Globus pallidus (tissue), 1 donor: Measurements from ENCODE around the gene TAF11L4.
"Not testable (repeated sequence)": the region's sequence is repeated elsewhere in the genome, so short reads cannot be mapped to it uniquely, and the experiment has no call there.

ENCODE experiments used
- DNase-seq: peaks from one replicate; pipeline ENCODE4 v3.0.0-alpha.2; 2015; ENCODE audit warnings: low spot score

Gene TAF11L4

GRCh38 chr5:17521501-17521900 lies at the start of gene TAF11L4:
TAF11L4 (plus strand) TSS chr5:17521801.
- not testable (repeated sequence) for DNase-seq

GRCh38 chr5:17475064-17475463 lies 46.5 kb upstream of the TAF11L4 start:
- DNase-seq: not testable (repeated sequence)

GRCh38 chr5:17477043-17477442 lies 44.6 kb upstream of the TAF11L4 start:
- no peak for DNase-seq

GRCh38 chr5:17477573-17478265 lies 43.9 kb upstream of the TAF11L4 start:
- no peak for DNase-seq

DNA sequence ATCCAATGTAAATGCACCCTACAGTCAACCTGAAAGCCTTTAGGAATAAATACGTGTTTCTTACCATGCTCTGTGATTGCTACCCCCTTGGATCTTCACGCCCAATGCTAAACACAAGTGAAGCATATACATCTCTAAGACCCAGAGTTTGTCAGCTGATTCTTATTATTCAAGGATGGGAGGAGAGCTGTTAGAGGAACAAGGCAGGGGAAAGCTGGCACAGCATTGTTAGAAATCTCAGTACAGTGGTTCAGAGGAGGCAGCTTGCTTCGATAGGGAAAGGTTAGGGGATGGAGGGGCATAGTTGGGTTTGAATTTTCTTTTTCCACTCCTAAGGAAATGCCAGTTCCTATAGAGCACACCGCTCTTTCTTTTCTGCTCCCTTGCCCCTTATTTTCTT lies 40.2 kb upstream of the TAF11L4 start:
- DNase-seq: no peak

DNA sequence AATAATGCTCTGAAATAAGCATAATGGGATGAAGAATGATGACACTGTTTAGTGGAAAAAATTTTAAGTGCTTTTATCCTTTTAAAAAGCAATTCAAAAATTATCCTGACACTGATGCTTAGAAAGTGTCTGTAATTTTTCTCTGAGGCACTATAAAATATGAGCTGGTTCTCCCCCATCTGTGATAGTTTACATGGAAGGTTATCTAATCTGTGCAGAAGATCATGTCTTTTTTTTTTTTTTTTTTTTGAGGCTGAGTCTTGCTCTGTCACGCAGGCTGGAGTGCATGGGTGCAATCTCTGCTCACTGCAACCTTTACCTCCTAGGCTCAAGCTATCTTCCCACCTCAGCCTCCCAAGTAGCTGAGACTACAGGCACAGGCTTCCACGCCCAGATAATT lies 38.8 kb upstream of the TAF11L4 start:
- DNase-seq: no peak

DNA sequence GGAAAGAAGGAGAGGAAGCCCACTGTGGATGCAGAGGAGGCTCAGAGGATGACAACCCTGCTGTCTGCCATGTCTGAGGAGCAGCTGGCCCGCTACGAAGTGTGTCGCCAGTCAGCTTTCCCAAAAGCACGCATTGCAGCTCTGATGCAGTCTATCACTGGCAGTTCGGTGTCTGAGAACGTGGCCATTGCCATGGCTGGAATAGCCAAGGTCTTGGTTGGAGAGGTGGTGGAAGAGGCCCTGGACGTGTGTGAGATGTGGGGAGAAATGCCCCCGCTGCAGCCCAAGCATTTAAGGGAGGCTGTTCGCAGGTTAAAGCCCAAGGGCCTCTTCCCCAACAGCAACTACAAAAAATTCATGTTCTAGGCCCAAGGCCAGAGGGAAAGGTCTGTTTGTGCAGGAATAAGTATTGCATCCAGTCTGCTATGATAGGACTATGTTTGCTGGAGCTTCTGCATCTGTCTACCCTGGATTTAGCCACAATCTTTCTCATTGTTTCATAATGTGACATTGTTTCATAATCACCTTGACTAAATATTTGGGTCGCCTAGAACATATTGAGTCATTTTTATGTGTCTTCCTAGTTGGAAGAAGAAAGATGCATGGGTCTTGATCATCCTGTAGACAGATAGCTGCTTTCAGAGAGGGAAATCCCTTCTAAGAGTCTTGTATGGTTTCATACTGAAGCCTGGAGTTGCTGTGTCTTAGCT lies 35.0 kb upstream of the TAF11L4 start:
- DNase-seq: not testable (repeated sequence)

DNA sequence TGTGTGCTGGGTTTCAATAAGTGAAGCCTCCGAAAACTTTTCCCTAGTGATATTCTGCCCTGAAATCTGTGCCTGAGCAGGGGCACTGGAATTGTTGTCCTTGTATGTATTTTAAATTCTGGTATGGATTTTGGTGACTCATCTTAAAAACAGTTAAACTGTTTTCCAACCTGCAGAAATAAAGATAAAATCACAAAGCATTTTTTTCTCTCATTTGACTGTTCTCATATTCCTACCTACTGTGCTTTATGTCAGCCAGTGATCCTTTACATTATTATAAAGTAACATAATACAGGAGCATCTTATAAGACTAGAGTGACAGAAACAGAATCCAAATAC lies 34.5 kb upstream of the TAF11L4 start:
- no peak for DNase-seq

- DNase-seq: not testable (repeated sequence)
Measured at GRCh38 chr5:17491257-17491656, 30.3 kb upstream of the TAF11L4 start.

DNA sequence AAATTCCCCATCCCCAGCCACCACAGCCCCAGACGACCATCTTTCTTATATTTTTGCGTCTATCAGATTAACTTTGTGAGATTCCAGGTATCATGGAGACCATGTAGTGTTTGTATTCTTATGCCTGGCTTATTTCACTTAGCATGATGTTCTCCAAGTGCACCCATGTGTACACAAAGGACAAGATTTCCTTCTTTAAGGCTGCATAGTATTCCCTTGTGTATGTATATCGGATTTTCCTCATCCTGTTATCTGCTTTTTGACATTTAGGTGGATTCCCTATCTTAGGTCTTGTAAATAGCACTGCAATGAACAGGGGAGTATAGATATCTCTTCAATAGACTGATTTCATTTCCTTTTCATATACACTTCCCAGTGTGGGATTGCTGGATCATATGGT lies 28.8 kb upstream of the TAF11L4 start:
- DNase-seq: no peak

GRCh38 chr5:17497446-17497845 lies 24.2 kb upstream of the TAF11L4 start:
- DNase-seq: no peak

DNA sequence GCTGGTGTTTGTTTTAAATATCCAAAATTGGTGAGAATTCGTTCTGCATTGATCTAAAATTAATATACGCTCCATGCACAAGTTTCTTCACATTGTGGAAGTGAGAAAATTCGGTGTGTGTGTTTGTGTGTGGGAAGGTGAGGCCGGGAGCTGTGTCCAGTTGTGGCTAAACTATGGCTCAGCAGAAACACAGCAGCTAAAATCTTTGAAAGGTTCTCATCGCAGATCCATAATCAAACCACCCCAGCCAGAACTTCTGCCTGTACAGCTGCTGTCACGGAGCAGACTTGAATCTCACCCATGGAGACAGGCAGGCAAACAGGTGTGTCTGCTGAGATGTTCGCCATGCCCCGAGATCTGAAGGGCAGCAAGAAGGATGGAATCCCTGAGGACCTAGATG lies 23.7 kb upstream of the TAF11L4 start, which contains the start of gene TAF11L2:
Gene TAF11L2 (plus strand): TSS at position 301 of the 400 bp plus-strand sequence.
- not testable (repeated sequence) for DNase-seq

DNA sequence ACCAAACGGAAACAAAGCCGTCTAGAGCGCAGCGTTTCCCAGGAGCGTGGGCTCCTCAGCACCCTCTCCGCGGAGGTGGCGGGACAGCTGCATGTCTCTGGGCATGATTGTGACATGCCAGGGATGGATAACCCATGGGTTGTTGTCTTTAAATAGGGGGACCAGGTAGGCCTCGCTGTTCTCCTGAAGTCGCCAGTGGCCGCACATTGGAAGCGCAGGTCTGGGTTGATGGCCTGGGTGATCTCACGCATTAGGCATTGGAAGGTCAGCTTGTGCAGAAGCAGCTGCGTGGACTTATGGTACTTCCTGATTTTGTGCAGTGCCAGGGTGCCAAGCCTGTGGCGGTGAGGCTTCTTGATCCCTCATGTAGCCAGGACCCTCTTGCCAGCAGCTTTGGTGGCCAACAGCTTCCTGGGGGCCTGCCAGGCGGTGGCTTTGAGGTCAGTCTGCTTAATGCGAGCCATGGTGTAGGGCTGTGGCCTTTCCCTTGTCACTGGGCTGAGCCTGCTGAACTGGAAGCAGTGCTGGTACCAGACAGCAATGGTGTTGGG lies 9.8 kb upstream of the TAF11L4 start:
- no peak for DNase-seq

DNA sequence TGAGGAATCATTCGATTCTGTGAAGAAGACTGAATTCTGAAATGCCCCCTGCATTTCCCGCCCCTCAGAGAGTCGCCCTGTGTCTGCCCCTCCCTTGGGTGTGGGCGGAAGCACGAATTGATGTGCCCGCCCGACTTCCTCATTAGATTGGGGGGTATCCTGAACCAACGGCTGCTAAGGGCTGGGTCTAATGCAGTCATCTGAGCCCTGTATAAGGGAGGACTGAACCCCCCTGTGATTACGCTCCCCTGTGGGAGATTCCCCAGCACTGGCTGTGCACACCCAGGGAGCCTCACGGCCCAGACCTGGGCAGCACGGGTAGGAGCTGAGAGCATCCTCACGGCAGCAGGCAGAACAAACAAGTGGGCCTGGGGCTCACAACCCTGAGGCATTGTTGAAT lies 4.1 kb upstream of the TAF11L4 start:
- DNase-seq: not testable (repeated sequence)

DNA sequence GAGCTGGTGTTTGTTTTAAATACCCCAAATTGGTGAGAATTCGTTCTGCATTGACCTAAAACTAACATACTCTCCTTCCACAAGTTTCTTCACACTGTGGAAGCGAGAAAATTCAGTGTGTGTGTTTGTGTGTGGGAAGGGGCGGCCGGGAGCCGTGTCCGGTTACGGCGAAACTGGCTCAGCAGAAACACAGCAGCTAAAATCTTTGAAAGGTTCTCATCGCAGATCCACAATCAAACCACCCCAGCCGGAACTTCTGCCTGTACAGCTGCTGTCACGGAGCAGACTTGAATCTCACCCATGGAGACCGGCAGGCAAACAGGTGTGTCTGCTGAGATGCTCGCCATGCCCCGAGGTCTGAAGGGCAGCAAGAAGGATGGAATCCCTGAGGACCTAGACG lies 3.5 kb upstream of the TAF11L4 start, which contains the start of gene TAF11L3:
Gene TAF11L3 (plus strand): TSS at position 301 of the 400 bp plus-strand sequence.
- DNase-seq: not testable (repeated sequence)

DNA sequence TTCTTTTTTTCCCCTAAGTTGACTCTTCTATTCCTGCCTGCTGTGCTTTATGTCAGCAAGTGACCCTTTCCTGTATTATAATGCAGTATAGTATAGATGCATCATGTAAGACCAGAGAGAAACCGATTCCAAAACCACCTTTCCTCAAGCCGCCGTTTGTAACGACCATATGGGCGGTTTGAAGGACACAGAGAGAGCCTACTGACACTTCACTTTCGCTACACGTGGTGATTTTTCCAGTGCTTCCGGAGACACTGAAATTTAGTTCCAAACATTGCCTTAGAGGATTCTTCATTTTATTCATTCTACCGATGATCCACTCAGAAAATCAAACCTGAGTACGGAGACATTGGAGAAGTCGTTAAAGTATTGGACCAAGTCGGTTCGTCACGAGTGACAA lies 2.1 kb upstream of the TAF11L4 start:
- not testable (repeated sequence) for DNase-seq

GRCh38 chr5:17524935-17525334 lies 3.3 kb downstream of the TAF11L4 start, which contains the start of gene TAF11L5:
TAF11L5 (plus strand) TSS chr5:17525235.
- DNase-seq: not testable (repeated sequence)

GRCh38 chr5:17526504-17526903 lies 4.9 kb downstream of the TAF11L4 start:
- not testable (repeated sequence) for DNase-seq

GRCh38 chr5:17528369-17528768 lies 6.8 kb downstream of the TAF11L4 start, which contains the start of gene TAF11L6:
TAF11L6 (plus strand) TSS chr5:17528669.
- DNase-seq: not testable (repeated sequence)
